ENCODE results near the gene PRICKLE3.
"Not testable (repeated sequence)": the region's sequence is repeated elsewhere in the genome, so short reads cannot be mapped to it uniquely, and the experiment has no call there.

PRICKLE3 gene

GRCh38 chrX:49177338-49177833, 8.8 kb downstream of the PRICKLE3 start:
- no peak overlapping the region for H3K4me3 ChIP-seq (ENCODE audit: low read depth, low read length)
- no peak for DNase-seq (ENCODE audit: low read depth)
- TF ChIP-seq, protein P1, sequence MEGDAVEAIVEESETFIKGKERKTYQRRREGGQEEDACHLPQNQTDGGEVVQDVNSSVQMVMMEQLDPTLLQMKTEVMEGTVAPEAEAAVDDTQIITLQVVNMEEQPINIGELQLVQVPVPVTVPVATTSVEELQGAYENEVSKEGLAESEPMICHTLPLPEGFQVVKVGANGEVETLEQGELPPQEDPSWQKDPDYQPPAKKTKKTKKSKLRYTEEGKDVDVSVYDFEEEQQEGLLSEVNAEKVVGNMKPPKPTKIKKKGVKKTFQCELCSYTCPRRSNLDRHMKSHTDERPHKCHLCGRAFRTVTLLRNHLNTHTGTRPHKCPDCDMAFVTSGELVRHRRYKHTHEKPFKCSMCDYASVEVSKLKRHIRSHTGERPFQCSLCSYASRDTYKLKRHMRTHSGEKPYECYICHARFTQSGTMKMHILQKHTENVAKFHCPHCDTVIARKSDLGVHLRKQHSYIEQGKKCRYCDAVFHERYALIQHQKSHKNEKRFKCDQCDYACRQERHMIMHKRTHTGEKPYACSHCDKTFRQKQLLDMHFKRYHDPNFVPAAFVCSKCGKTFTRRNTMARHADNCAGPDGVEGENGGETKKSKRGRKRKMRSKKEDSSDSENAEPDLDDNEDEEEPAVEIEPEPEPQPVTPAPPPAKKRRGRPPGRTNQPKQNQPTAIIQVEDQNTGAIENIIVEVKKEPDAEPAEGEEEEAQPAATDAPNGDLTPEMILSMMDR (IDR thresholded peaks at IDR 0.05; ENCODE audit: low read depth, low read length, missing control alignments): no peak

GRCh38 chrX:49176421-49177326, 9.5 kb downstream of the PRICKLE3 start:
- no peak overlapping the region for H3K4me3 ChIP-seq (ENCODE audit: low read depth, low read length)
- DNase-seq (ENCODE audit: low read depth): no peak
- TF ChIP-seq, protein P1 (IDR thresholded peaks at IDR 0.05; ENCODE audit: low read depth, low read length, missing control alignments): no peak

DNA sequence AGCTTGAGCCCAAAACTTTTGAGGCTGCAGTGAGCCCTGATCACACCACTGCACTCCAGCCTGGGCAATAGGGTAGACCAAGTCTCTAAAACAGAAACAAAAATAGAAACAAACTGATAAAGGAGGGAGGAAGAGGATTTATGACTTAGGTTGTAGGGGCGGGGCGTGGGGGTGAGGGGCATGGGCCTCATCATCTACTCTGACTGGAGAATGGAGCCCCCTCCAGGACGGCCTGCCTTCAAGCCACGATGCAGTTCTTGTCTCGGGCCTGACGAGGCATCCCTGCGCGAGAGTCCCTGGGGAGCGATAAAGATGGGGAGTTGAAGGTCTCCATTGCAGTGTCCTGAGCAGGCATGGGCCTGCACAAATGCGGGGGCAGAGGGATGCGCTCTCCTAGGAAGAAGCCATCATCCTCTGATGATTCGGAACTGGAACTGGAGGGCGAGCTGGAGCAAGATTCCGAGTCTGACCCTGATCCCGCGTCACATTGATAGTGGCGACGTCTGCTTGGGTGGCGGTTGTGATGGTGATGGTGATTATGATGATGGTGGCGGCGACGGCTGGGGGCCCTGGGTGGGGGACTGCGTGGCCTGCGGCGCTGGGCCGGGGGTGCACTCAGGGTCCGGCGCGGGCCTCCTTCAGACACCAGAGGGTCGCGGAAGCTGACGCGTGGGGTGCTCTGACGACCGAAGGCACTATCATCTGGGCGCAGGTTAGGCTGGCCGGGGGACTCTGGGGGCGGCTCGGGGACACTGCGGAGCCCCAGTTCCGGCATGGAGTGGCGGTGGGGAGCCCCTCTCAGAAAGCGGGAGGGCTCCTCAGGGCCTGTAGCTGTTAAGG, 10.5 kb downstream of the PRICKLE3 start:
- TF ChIP-seq, protein P1 (IDR thresholded peaks at IDR 0.05; ENCODE audit: low read depth, low read length, missing control alignments): no peak
- no peak overlapping the region for H3K4me3 ChIP-seq (ENCODE audit: low read depth, low read length)
- DNase-seq (ENCODE audit: low read depth): no peak

DNA sequence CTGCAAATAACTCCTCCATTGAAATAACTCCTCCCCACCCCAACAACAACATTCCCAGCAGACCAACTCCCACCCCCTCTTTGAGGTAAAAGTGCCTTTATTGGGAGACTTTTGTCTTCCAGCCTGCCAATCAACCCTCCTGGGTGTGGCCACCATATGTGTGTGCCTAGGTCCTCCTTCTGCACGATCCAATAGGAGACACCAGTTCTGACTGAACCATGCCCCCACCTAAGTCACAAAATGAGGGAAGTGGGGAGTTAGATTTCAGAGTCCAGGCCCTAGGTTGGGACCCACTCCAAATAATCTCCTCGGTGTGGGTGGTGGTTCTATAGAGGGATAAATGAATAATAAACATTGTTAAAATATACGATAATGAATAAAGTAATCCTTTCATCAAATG, 11.4 kb downstream of the PRICKLE3 start:
- no peak overlapping the region for H3K4me3 ChIP-seq (ENCODE audit: low read depth, low read length)
- TF ChIP-seq, protein P1 (IDR thresholded peaks at IDR 0.05; ENCODE audit: low read depth, low read length, missing control alignments): no peak
- DNase-seq (ENCODE audit: low read depth): no peak

- not testable (repeated sequence) for DNase-seq (ENCODE audit: low read depth); H3K4me3 ChIP-seq (ENCODE audit: low read depth, low read length)
Observed at GRCh38 chrX:49173544-49173943, 12.6 kb downstream of the PRICKLE3 start.

DNA sequence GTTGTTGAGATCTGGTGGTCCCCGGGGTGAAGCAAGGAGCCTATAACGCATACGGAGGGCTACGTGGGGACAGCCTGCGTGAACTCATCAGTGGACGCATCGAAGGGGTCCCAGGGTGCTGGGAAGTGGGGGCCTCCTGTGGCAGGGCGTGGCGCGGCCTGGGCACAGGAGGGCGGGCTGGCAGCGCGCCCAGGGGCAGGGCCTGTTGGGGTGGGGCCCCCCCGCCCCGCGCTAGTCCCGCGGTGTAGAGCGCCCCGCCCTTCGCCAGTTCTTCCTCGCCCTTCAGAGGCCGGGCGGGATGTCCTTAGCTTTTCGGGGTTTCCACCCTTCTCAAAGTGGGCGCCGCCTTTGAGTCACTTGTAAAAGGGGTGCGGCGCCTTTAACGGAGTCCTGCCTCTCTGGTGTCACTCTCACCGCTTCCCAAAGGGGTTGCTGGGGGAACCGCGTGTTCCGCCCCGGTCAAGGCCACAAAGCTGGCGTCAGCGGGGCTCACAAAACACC, 13.8 kb downstream of the PRICKLE3 start:
- TF ChIP-seq, protein P1 (IDR thresholded peaks at IDR 0.05; ENCODE audit: low read depth, low read length, missing control alignments): no peak
- DNase-seq (ENCODE audit: low read depth): no peak
- H3K4me3 ChIP-seq (ENCODE audit: low read depth, low read length): peak overlapping the region; percentile 74

DNA sequence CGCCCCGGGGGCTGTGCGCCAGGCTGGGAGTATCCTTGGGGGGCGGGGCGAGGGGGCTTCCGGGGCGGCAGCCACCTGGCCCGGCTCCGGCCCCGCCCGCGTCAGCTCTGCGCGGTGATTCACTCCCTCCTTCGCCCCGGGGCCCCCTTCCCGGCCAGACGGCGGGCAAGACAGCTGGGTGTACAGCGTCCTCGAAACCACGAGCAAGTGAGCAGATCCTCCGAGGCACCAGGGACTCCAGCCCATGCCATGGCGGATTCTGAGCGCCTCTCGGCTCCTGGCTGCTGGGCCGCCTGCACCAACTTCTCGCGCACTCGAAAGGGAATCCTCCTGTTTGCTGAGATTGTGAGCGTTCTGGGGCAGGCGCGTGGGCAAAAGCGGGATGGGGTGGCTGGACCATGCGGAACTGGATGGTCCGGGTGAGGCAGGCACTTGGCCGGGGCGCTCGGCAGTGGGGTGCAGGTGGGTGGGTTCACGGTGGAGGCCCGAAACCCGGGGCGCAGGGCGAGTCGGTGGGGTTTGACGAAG, 14.4 kb downstream of the PRICKLE3 start, which contains the start of gene PLP2:
PLP2 (plus strand) TSS at position 147 of the 528 bp plus-strand sequence; CDS start at position 250, 103 bp downstream.
- no peak for DNase-seq (ENCODE audit: low read depth)

More for the DNA sequence above, 14.4 kb downstream of the PRICKLE3 start, which contains the start of gene PLP2:
- H3K4me3 ChIP-seq (ENCODE audit: low read depth, low read length): peak within 1 kb of the TSS; percentile 74
- TF ChIP-seq, protein P1 (IDR thresholded peaks at IDR 0.05; ENCODE audit: low read depth, low read length, missing control alignments): no peak
